ENCODE data around the gene CDKN2B-AS1.

The CDKN2B-AS1 gene

GRCh38 chr9:21996438-21996837, 1.8 kb downstream of the CDKN2B-AS1 start:
- Histone ChIP-seq H3K4me3 (ENCODE audit: low read depth, low read length) (peak overlapping the region; percentile 59), H3K36me3 (ENCODE audit: control insufficient read depth in 2 of 2, insufficient read depth in 1 of 2, low read length in 2 of 2) (no peaks in the 10 kb centered on the region), H3K27ac (ENCODE audit: extremely low read depth, low read depth, low read length) (peak overlapping the region; percentile 99), H3K4me1 (ENCODE audit: control insufficient read depth, insufficient read depth, low read length) (peaks cover 8% of the 10 kb centered on the region; the same call in 1 of the 2 replicates), H3K9me3 (ENCODE audit: control insufficient read depth, insufficient read depth, low read depth, low read length) (no peaks in the 10 kb centered on the region)
- CTCF ChIA-PET, result interaction anchor here (0.5 to 5.9 kb wide), 7 partner anchors 11 to 309 kb away, joined by 3 to 30 read pairs (median 4); partner anchors contain the start of gene CDKN2B
- TF ChIP-seq, protein P1, sequence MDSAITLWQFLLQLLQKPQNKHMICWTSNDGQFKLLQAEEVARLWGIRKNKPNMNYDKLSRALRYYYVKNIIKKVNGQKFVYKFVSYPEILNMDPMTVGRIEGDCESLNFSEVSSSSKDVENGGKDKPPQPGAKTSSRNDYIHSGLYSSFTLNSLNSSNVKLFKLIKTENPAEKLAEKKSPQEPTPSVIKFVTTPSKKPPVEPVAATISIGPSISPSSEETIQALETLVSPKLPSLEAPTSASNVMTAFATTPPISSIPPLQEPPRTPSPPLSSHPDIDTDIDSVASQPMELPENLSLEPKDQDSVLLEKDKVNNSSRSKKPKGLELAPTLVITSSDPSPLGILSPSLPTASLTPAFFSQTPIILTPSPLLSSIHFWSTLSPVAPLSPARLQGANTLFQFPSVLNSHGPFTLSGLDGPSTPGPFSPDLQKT (IDR thresholded peaks at IDR 0.05; ENCODE audit: borderline replicate concordance, low read depth, low read length), result peak; percentile 91
- 0 out of 2 replicates have a peak, but pooled peaks have one; percentile 37 for TF ChIP-seq ZNF335 (tag by site-specific recombination; conservative IDR thresholded peaks at IDR 0.05)
- TF ChIP-seq SP7 (tag by site-specific recombination; IDR thresholded peaks at IDR 0.05), result no peak
- TF ChIP-seq PRDM10 (tag by site-specific recombination; IDR thresholded peaks at IDR 0.05), result 0 out of 2 replicates have a peak, but pooled peaks have one; percentile 52
- TF ChIP-seq KLF10 (tag by site-specific recombination; IDR thresholded peaks at IDR 0.05), result peak; percentile 41; the same call in 1 of the 2 replicates
- no peak for TF ChIP-seq ZNF561 (tag by site-specific recombination; IDR thresholded peaks at IDR 0.05; ENCODE audit: borderline replicate concordance)
- peak; percentile 87 for TF ChIP-seq GLIS1 (tag by site-specific recombination; IDR thresholded peaks at IDR 0.05)
- peak; percentile 41; the same call in 1 of the 2 replicates for TF ChIP-seq SP3 (tag by site-specific recombination; IDR thresholded peaks at IDR 0.05)
- TF ChIP-seq, protein P2, sequence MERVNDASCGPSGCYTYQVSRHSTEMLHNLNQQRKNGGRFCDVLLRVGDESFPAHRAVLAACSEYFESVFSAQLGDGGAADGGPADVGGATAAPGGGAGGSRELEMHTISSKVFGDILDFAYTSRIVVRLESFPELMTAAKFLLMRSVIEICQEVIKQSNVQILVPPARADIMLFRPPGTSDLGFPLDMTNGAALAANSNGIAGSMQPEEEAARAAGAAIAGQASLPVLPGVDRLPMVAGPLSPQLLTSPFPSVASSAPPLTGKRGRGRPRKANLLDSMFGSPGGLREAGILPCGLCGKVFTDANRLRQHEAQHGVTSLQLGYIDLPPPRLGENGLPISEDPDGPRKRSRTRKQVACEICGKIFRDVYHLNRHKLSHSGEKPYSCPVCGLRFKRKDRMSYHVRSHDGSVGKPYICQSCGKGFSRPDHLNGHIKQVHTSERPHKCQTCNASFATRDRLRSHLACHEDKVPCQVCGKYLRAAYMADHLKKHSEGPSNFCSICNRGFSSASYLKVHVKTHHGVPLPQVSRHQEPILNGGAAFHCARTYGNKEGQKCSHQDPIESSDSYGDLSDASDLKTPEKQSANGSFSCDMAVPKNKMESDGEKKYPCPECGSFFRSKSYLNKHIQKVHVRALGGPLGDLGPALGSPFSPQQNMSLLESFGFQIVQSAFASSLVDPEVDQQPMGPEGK (tag by site-specific recombination; IDR thresholded peaks at IDR 0.05), result peak; percentile 33
- TF ChIP-seq KLF7 (tag by site-specific recombination; IDR thresholded peaks at IDR 0.05; ENCODE audit: borderline replicate concordance), result 0 out of 2 replicates have a peak, but pooled peaks have one; percentile 3
- TF ChIP-seq ZFHX2 (tag by site-specific recombination; conservative IDR thresholded peaks at IDR 0.05), result peak; percentile 88
- no peak for TF ChIP-seq ZFP37 (tag by site-specific recombination; IDR thresholded peaks at IDR 0.05)
- no peak for TF ChIP-seq ZNF211 (tag by site-specific recombination; IDR thresholded peaks at IDR 0.05; ENCODE audit: low read depth)
- TF ChIP-seq KLF9 (tag by site-specific recombination; IDR thresholded peaks at IDR 0.05; ENCODE audit: low read depth), result peak; percentile 67
- TF ChIP-seq GLIS2 (tag by site-specific recombination; IDR thresholded peaks at IDR 0.05), result peak; percentile 57; the same call in 1 of the 2 replicates
- TF ChIP-seq EGR2 (tag by site-specific recombination; IDR thresholded peaks at IDR 0.05; ENCODE audit: low read depth), result peak; percentile 87
- TF ChIP-seq ZIC2 (tag by site-specific recombination; IDR thresholded peaks at IDR 0.05), result peak; percentile 42
- 0 out of 2 replicates have a peak, but pooled peaks have one; percentile 20 for TF ChIP-seq ZNF76 (tag by site-specific recombination; IDR thresholded peaks at IDR 0.05; ENCODE audit: borderline replicate concordance, low read depth)
- TF ChIP-seq SP2 (tag by site-specific recombination; IDR thresholded peaks at IDR 0.05), result peak; percentile 38
- POLR2A ChIA-PET, result interaction anchor here (0.8 to 7.6 kb wide), 9 partner anchors 9 to 248 kb away, joined by 3 to 156 read pairs (median 6); partner anchors contain the start of gene CDKN2B
